Heart left ventricle (tissue), 13 donors: ENCODE measurements around the gene LAPTM4A.

Experiments
- CTCF ChIP-seq, 12 donors: fragments of 200-600 bp; sonication (generic) in 4 of 12; IDR thresholded peaks; one replicate each; pipeline versions ENCODE4 v1.5.0 to v1.8.0; 2018 to 2022; ENCODE audit warnings: antibody characterized with exemption in 12 of 12, mild to moderate bottlenecking in 5 of 12
- POLR2A ChIP-seq, 2 donors: fragments of 450-650 bp; IDR thresholded peaks; one replicate each; pipeline ENCODE4 v1.6.1; 2017; ENCODE audit warnings: antibody characterized with exemption in 2 of 2, mild to moderate bottlenecking in 2 of 2, moderate library complexity in 2 of 2
- donor health status: ischemic (EF 13 %, LVEDD 7.1; RV severe dilation, severe dysfunction).
- donor health status: DM: no; HTN: yes; CAD: no.
- donor health status: DM: no; HTN: no; CAD: no.
- donor health status: ischemic (EF 25% LVEDD 6.9; RV normal size, moderate dysfunction).
- donor health status: ischemic (EF 25% LVEDD 5.7; RV mildly dilated, moderate dysfunction).
- donor health status: ischemic (EF 35%, LVEDD 5.7; RV mildly dilated, moderate dysfunction).
- donor health status: nonischemic (EF 11% LVEDD 7.7; RV severe dilation, severe dysfunction).
- donor health status: DM: yes; HTN: yes; CAD: no.
- donor health status: PGD.
- donor health status: ischemic (EF 29% LVEDD 5.4; RV normal size, mild dysfunction).
- donor health status: nonischemic (EF 23%, LVEDD 6.1; RV moderate dilation, normal function).

- TF ChIP-seq POLR2A (IDR thresholded peaks at IDR 0.05) (no peak), CTCF (IDR thresholded peaks at IDR 0.05) (no peak)
Measured at GRCh38 chr2:20025065-20025786, 26.2 kb downstream of the LAPTM4A start.
